GM18951 (cell line): Measurements from ENCODE around the gene PHTF1.
"Not testable (repeated sequence)": the region's sequence is repeated elsewhere in the genome, so short reads cannot be mapped to it uniquely, and the experiment has no call there.

ENCODE experiments used
- POLR2A ChIP-seq: IDR thresholded peaks from 4 replicates; pipeline ENCODE4 v1.6.1; 2011; ENCODE audit warnings: mild to moderate bottlenecking; ENCODE audit not compliant: insufficient read length, insufficient read depth; ENCODE audit errors: extremely low read depth
- in situ Hi-C: fragments of 300-500 bp; cut with MboI; formaldehyde crosslinking; loops from one replicate; pipeline ENCODE4 v1.12.0; 2022; ENCODE audit warnings: low sequenced_read_pairs, mixed read lengths, inconsistent platforms; ENCODE audit not compliant: unreplicated experiment

The PHTF1 gene

GRCh38 chr1:113761937-113762336 is 2.7 kb upstream of the PHTF1 start:
- in situ Hi-C loops: no loop called here
- no peak for TF ChIP-seq POLR2A

GRCh38 chr1:113760102-113761080 is 1.1 kb upstream of the PHTF1 start:
- no peak for TF ChIP-seq POLR2A
- in situ Hi-C loops: no loop called here

GRCh38 chr1:113758631-113759332 is 504 bp downstream of the PHTF1 start:
- no peak for TF ChIP-seq POLR2A
- in situ Hi-C loops: no loop called here

GRCh38 chr1:113756461-113756860 is 2.8 kb downstream of the PHTF1 start:
- no peak for TF ChIP-seq POLR2A
- in situ Hi-C loops: no loop called here

GRCh38 chr1:113753333-113753732 is 6.0 kb downstream of the PHTF1 start:
- in situ Hi-C loops: not testable (repeated sequence)

- TF ChIP-seq POLR2A: no peak
- in situ Hi-C loops: no loop called here
Measured at GRCh38 chr1:113751516-113751915, 7.8 kb downstream of the PHTF1 start.

GRCh38 chr1:113751114-113751513 is 8.2 kb downstream of the PHTF1 start:
- in situ Hi-C loops: no loop called here
- TF ChIP-seq POLR2A: no peak

GRCh38 chr1:113749402-113749801 is 9.9 kb downstream of the PHTF1 start:
- in situ Hi-C loops: no loop called here
- TF ChIP-seq POLR2A: no peak

GRCh38 chr1:113747376-113747775 is 11.9 kb downstream of the PHTF1 start:
- no peak for TF ChIP-seq POLR2A
- in situ Hi-C loops: no loop called here

GRCh38 chr1:113745425-113745824 is 13.9 kb downstream of the PHTF1 start:
- in situ Hi-C loops: no loop called here
- no peak for TF ChIP-seq POLR2A

GRCh38 chr1:113744114-113744513 is 15.2 kb downstream of the PHTF1 start:
- TF ChIP-seq POLR2A: no peak
- in situ Hi-C loops: no loop called here

GRCh38 chr1:113742515-113742914 is 16.8 kb downstream of the PHTF1 start:
- in situ Hi-C loops: no loop called here
- TF ChIP-seq POLR2A: no peak

GRCh38 chr1:113734357-113735055 is 24.8 kb downstream of the PHTF1 start:
- in situ Hi-C loops: no loop called here
- TF ChIP-seq POLR2A: no peak

GRCh38 chr1:113732802-113733201 is 26.5 kb downstream of the PHTF1 start:
- in situ Hi-C loops: no loop called here
- no peak for TF ChIP-seq POLR2A

GRCh38 chr1:113721010-113721409 is 38.3 kb downstream of the PHTF1 start:
- in situ Hi-C loops: no loop called here
- TF ChIP-seq POLR2A: no peak

- in situ Hi-C loops: not testable (repeated sequence)
Measured at GRCh38 chr1:113718621-113719020, 40.7 kb downstream of the PHTF1 start.

- in situ Hi-C loops: not testable (repeated sequence)
Measured at GRCh38 chr1:113717506-113717905, 41.8 kb downstream of the PHTF1 start.
